GM23248 (cell line): Measurements from ENCODE around the gene SUSD2. TPM values are rescaled to one million over a fixed set of nuclear protein-coding genes. Genes with fewer than 3 reads are reported as not detected.
"Not testable (repeated sequence)": the region's sequence is repeated elsewhere in the genome, so short reads cannot be mapped to it uniquely, and the experiment has no call there.

ENCODE experiments used
- DNase-seq: peaks from one replicate; pipeline ENCODE4 v3.0.0-alpha.2; 2015
- H2AFZ ChIP-seq: fragments of 200-600 bp; sonication (generic); 2 replicates; pipeline ENCODE4 v1.6.1; 2016; ENCODE audit warnings: antibody characterized with exemption
- H3F3A ChIP-seq: fragments of 200-600 bp; sonication (generic); 2 replicates; pipeline ENCODE4 v1.6.1; 2016; ENCODE audit warnings: mild to moderate bottlenecking, antibody characterized with exemption, mixed run types; ENCODE audit not compliant: insufficient read depth
- H3K27ac ChIP-seq: fragments of 200-600 bp; sonication (generic); 2 replicates; pipeline ENCODE4 v1.5.1; 2016; ENCODE audit warnings: mild to moderate bottlenecking
- H3K27me3 ChIP-seq: fragments of 200-600 bp; sonication (generic); replicated peaks from 2 replicates; pipeline ENCODE4 v1.6.1; 2016; ENCODE audit warnings: mild to moderate bottlenecking; ENCODE audit not compliant: insufficient read depth
- H3K36me3 ChIP-seq: fragments of 200-600 bp; sonication (generic); 2 replicates; pipeline ENCODE4 v1.6.1; 2016; ENCODE audit warnings: low read depth, mild to moderate bottlenecking
- H3K4me1 ChIP-seq: fragments of 200-600 bp; sonication (generic); 2 replicates; pipeline ENCODE4 v1.6.1; 2016; ENCODE audit warnings: mild to moderate bottlenecking; ENCODE audit not compliant: insufficient read depth
- H3K4me2 ChIP-seq: fragments of 200-600 bp; sonication (generic); one replicate; pipeline ENCODE4 v1.6.1; 2016; ENCODE audit warnings: mild to moderate bottlenecking; ENCODE audit not compliant: unreplicated experiment
- H3K4me3 ChIP-seq: fragments of 200-600 bp; sonication (generic); 2 replicates; pipeline ENCODE4 v1.5.1; 2016; ENCODE audit warnings: mild to moderate bottlenecking
- H3K79me2 ChIP-seq: fragments of 200-600 bp; sonication (generic); 2 replicates; pipeline ENCODE4 v1.6.1; 2016; ENCODE audit warnings: mild to moderate bottlenecking; ENCODE audit not compliant: insufficient read depth
- H3K9ac ChIP-seq: fragments of 200-600 bp; sonication (generic); 2 replicates; pipeline ENCODE4 v1.6.1; 2016; ENCODE audit warnings: mild to moderate bottlenecking
- H3K9me2 ChIP-seq: fragments of 200-600 bp; sonication (generic); 2 replicates; pipeline ENCODE4 v1.6.1; 2016; ENCODE audit warnings: mixed run types, mild to moderate bottlenecking, moderate library complexity; ENCODE audit not compliant: insufficient read depth
- H3K9me3 ChIP-seq: fragments of 200-600 bp; sonication (generic); one replicate; pipeline ENCODE4 v1.6.1; 2017; ENCODE audit warnings: low read depth
- H4K20me1 ChIP-seq: fragments of 200-600 bp; sonication (generic); 2 replicates; pipeline ENCODE4 v1.6.0; 2016; ENCODE audit not compliant: insufficient read depth
- EZH2 ChIP-seq: fragments of 200-600 bp; sonication (generic); IDR thresholded peaks from 2 replicates; pipeline ENCODE4 v1.6.1; 2018; ENCODE audit warnings: antibody characterized with exemption, mild to moderate bottlenecking; ENCODE audit not compliant: insufficient read depth, poor library complexity, severe bottlenecking
- EZH2phosphoT487 ChIP-seq: fragments of 200-600 bp; sonication (generic); IDR thresholded peaks from 2 replicates; pipeline ENCODE4 v1.6.1; 2018; ENCODE audit warnings: antibody characterized with exemption, moderate library complexity, mild to moderate bottlenecking, low read depth; ENCODE audit not compliant: insufficient read depth
- WGBS, 2 experiments: methylation state at CpG; one replicate each; pipeline ENCODE4 v1.1.6; 2015 to 2017; ENCODE audit warnings: low lambda C conversion rate in 2 of 2, low coverage in 1 of 2; ENCODE audit errors: missing lambda C conversion rate in 2 of 2; 5-methylcytosine and 5-hydroxymethylcytosine counted together
- in situ Hi-C: fragments of 300-500 bp; cut with MboI; formaldehyde crosslinking; loops from 2 replicates; pipeline ENCODE4 v1.15.0; 2020
- polyA plus RNA-seq: library from polyadenylated mRNA; unstranded; fragments of >200 nt; fragmentation: Nextera tagmentation; extraction: Ambion mirVana; gene quantifications from 2 replicates; pipeline ENCODE4 v1.2.1, GENCODE V29; 2016
- total RNA-seq: library from RNA; depleted of rRNA; stranded (reverse); fragments of >200 nt; shearing (Covaris generic); gene quantifications from 2 replicates; pipeline ENCODE4 v1.2.3, GENCODE V29; 2014

The SUSD2 gene
- total and polyA plus RNA-seq, 2 experiments from 2014 or later: 0.24 TPM; not detected in 1

DNA sequence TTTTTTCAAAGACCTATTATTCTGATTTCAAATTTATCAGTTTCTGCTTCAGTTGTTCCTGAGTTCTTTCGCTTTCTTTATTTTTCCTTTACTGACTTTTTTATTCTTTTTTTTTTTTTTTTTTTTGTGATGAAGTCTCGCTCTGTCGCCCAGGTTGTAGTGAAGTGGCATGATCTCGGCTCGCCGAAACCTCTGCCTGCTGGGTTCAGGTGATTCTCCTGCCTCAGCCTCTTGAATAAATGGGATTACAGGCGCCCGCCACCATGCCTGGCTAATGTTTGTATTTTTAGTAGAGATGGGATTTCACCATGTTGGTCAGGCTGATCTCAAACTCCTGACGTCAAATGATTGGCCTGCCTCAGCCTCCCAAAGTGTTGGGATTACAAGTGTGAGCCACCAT lies 31.8 kb downstream of the SUSD2 start:
- H3K9me2 ChIP-seq, H2AFZ ChIP-seq, H3K27me3 ChIP-seq, H3K79me2 ChIP-seq, H3K9ac ChIP-seq, H3K27ac ChIP-seq, H3K4me2 ChIP-seq, H3K4me3 ChIP-seq, DNase-seq, H4K20me1 ChIP-seq, H3K9me3 ChIP-seq, in situ Hi-C loops, H3K36me3 ChIP-seq: not testable (repeated sequence)
- peaks cover 10% of the 10 kb centered on the region for H3F3A ChIP-seq
- 93 to 94% methylated on average over 9 of the region's 9 CpGs for WGBS, 2 experiments
- H3K4me1 ChIP-seq: peaks cover 23% of the 10 kb centered on the region

DNA sequence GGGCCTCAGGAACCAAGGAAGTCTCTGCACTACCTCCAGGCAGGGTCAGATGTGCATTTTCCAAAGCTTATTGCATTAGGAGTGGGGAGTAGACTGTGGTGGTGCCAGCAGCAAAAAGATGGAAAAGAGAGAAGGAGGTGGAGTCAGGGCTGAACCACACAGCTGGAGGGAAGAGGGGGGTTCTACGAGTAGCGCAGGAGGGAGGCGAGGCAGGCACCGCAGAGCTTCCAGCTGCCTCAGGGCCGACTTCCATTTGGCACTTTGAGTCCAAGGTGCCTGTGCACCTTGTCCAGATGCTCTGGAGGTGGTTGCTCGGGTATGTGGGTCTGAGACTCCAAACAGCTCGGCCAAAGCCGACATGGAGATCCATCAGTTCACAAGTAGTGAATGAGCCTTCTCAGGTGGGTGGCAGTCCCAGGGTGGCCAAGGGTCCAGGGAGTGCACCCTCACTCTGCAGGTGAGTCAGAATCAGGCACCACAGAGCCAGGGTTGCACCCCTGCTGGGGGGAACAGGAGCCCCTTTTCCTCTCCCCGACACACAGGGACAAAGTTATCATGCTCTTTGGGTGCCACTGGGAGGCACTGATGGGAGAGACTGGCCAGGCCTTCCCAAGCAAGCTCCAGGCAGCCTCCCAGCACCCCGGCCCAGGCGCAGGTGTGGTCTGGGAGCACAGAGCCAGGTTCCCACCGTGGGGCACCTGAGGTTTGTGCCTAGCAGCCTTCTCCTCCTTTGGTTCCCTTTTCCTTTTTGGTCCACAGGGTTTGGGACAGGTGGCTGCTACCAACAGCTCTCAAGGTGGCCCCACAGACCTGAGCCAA lies 33.4 kb downstream of the SUSD2 start:
- H2AFZ ChIP-seq: no peak overlapping the region
- in situ Hi-C loops: no loop called here
- DNase-seq: no peak
- no peaks in the 10 kb centered on the region for H3K79me2 ChIP-seq
- H3K9ac ChIP-seq: no peak overlapping the region
- H3K9me3 ChIP-seq: no peaks in the 10 kb centered on the region
- 57 to 61% methylated on average over 12 of the region's 12 CpGs for WGBS, 2 experiments
- no peaks in the 10 kb centered on the region for H3K27me3 ChIP-seq
- no peaks in the 10 kb centered on the region for H3K9me2 ChIP-seq
- no peak overlapping the region for H3K4me3 ChIP-seq
- H3K36me3 ChIP-seq: no peaks in the 10 kb centered on the region
- H3F3A ChIP-seq: peaks cover 3% of the 10 kb centered on the region; the same call in 1 of the 2 replicates
- TF ChIP-seq EZH2: no peak
- H4K20me1 ChIP-seq: no peaks in the 10 kb centered on the region
- H3K4me2 ChIP-seq: no peak overlapping the region
- peaks cover 10% of the 10 kb centered on the region for H3K4me1 ChIP-seq
- H3K27ac ChIP-seq: no peak overlapping the region

DNA sequence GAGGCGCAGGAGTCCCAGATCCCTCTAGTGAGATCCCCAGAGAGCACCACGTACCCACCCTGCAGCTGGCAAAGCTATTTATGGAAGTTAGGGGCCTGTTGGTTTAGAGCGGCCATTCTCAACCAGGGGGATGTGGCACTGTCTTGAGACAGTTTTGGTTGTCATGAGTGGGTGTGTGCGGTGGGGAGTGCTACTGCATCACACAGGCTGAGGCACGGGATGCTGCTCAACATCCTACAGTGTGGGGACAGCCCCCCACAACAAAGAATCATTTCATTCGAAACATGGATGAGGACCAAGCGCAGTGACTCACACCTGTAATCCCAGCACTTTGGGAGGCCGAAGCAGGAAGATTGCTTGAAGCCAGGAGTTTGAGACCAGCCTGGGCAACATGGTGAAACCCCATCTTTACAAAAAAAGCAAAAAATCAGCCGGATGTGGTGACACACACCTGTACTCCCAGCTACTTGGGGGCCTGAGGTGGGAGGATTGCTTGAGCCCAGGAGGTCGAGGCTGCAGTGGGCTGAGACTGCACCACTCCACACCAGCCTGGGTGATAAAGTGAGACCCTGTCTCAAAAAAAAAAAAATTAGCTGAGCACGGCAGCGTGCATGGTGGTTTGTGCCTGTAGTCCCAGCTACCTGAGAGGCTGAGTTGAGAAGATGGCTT lies 35.4 kb downstream of the SUSD2 start:
- no peaks in the 10 kb centered on the region for H3K9me3 ChIP-seq
- no peak overlapping the region for H3K4me2 ChIP-seq
- H3F3A ChIP-seq: no peaks in the 10 kb centered on the region
- no peak for TF ChIP-seq EZH2
- TF ChIP-seq EZH2phosphoT487: no peak
- in situ Hi-C loops: no loop called here
- no peaks in the 10 kb centered on the region for H3K79me2 ChIP-seq
- no peaks in the 10 kb centered on the region for H4K20me1 ChIP-seq
- H2AFZ ChIP-seq: no peak overlapping the region
- no peaks in the 10 kb centered on the region for H3K9me2 ChIP-seq
- H3K9ac ChIP-seq: no peak overlapping the region
- H3K4me1 ChIP-seq: no peaks in the 10 kb centered on the region
- no peak for DNase-seq
- H3K27ac ChIP-seq: no peak overlapping the region
- H3K4me3 ChIP-seq: no peak overlapping the region
- no peaks in the 10 kb centered on the region for H3K27me3 ChIP-seq
- WGBS, 2 experiments: 84 to 86% methylated on average over 12 of the region's 12 CpGs
- H3K36me3 ChIP-seq: no peaks in the 10 kb centered on the region

DNA sequence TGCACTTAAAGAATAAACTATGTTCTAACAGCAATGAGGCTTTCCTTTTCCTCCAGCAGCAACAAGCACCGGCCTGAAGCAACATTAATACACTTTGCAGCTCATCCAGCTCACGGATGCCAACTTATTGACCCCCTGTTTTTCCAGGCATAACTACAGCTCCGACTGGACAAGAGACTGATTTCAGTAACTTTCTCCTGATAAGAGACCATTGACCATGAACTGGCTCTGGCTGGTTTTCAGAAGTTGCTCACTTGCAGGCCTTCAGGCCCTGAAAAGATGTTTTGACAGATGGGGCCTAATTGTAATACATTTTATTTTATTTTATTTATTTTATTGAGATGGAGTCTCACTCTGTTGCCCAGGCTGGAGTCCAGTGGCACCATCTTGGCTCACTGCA lies 36.1 kb downstream of the SUSD2 start:
- H3K9ac ChIP-seq: no peak overlapping the region
- H3K9me2 ChIP-seq: no peaks in the 10 kb centered on the region
- no peaks in the 10 kb centered on the region for H3K9me3 ChIP-seq
- H3F3A ChIP-seq: no peaks in the 10 kb centered on the region
- in situ Hi-C loops: no loop called here
- H3K4me2 ChIP-seq: no peak overlapping the region
- WGBS, 2 experiments: 81 to 83% methylated on average over 3 of the region's 3 CpGs
- H3K4me1 ChIP-seq: no peaks in the 10 kb centered on the region
- no peak overlapping the region for H3K27ac ChIP-seq
- H2AFZ ChIP-seq: no peak overlapping the region
- TF ChIP-seq EZH2 (no peak), EZH2phosphoT487 (no peak)
- H3K79me2 ChIP-seq: no peaks in the 10 kb centered on the region
- DNase-seq: no peak
- no peaks in the 10 kb centered on the region for H4K20me1 ChIP-seq
- no peak overlapping the region for H3K4me3 ChIP-seq
- H3K36me3 ChIP-seq: no peaks in the 10 kb centered on the region
- no peaks in the 10 kb centered on the region for H3K27me3 ChIP-seq
